WTC11 (cell line): ENCODE measurements around the gene GRIN1. TPM values are rescaled to one million over a fixed set of nuclear protein-coding genes. Genes with fewer than 3 reads are reported as not detected.

Experiments used
- ATAC-seq: fragments of 200-7000 bp; cut with Tn5 transposase; 2 replicates; pipeline ENCODE4 v1.10.0; 2021; ENCODE audit warnings: mild to moderate bottlenecking, moderate library complexity
- CTCF ChIA-PET: fragments of 300-600 bp; sonication (Branson Sonifier 250); formaldehyde crosslinking; loops from one replicate; lab custom pipeline; 2021; ENCODE audit warnings: antibody characterized with exemption; lab: Charles Lee
- POLR2A ChIA-PET: fragments of 350-600 bp; sonication (Branson Sonifier 250); formaldehyde crosslinking; loops from one replicate; lab custom pipeline; 2021; ENCODE audit warnings: antibody characterized with exemption; lab: Charles Lee
- DNase-seq: peaks from one replicate; pipeline ENCODE4 v3.0.0; 2021; ENCODE audit warnings: low spot score
- H3K27ac Mint-ChIP-seq: 2 replicates; pipeline ENCODE4 v1.8.0; 2021; ENCODE audit warnings: mixed read lengths
- H3K27me3 Mint-ChIP-seq: 2 replicates; pipeline ENCODE4 v1.8.0; 2021; ENCODE audit warnings: low read depth, mild to moderate bottlenecking, moderate library complexity, mixed read lengths
- H3K36me3 Mint-ChIP-seq: 2 replicates; pipeline ENCODE4 v1.8.0; 2021; ENCODE audit warnings: mixed read lengths
- H3K4me1 Mint-ChIP-seq: 2 replicates; pipeline ENCODE4 v1.8.0; 2022; ENCODE audit warnings: mixed read lengths
- H3K4me3 Mint-ChIP-seq: 2 replicates; pipeline ENCODE4 v1.8.0; 2021; ENCODE audit warnings: mild to moderate bottlenecking, moderate library complexity, mixed read lengths
- H3K9me3 Mint-ChIP-seq: 2 replicates; pipeline ENCODE4 v1.8.0; 2021; ENCODE audit warnings: mixed read lengths
- ATF1 ChIP-seq: sonication (generic); formaldehyde crosslinking; IDR thresholded peaks from 2 replicates; pipeline ENCODE4 v1.8.1; 2023; ENCODE audit warnings: mild to moderate bottlenecking, moderate library complexity, missing genetic modification reagents
- FOXJ3 ChIP-seq: sonication (generic); formaldehyde crosslinking; IDR thresholded peaks from 2 replicates; pipeline ENCODE4 v1.9.0; 2021; ENCODE audit warnings: missing genetic modification reagents, mild to moderate bottlenecking, borderline replicate concordance
- JAZF1 ChIP-seq: fragments of 250-450 bp; sonication (Bioruptor Pico); IDR thresholded peaks from 2 replicates; pipeline ENCODE4 v1.9.0; 2021; ENCODE audit warnings: moderate library complexity, mild to moderate bottlenecking, inconsistent platforms
- NFYB ChIP-seq: sonication (generic); formaldehyde crosslinking; conservative IDR thresholded peaks from 2 replicates; pipeline ENCODE4 v1.8.0; 2022; ENCODE audit warnings: low read depth, missing genetic modification reagents
- SMAD3 ChIP-seq: sonication (generic); formaldehyde crosslinking; IDR thresholded peaks from 2 replicates; pipeline ENCODE4 v1.8.0; 2022; ENCODE audit warnings: missing genetic modification reagents, mild to moderate bottlenecking, borderline replicate concordance
- ZNF121 ChIP-seq: sonication (generic); formaldehyde crosslinking; IDR thresholded peaks from 2 replicates; pipeline ENCODE4 v1.8.0; 2023; ENCODE audit warnings: missing genetic modification reagents
- ZNF232 ChIP-seq: sonication (generic); formaldehyde crosslinking; IDR thresholded peaks from 2 replicates; pipeline ENCODE4 v1.8.0; 2022; ENCODE audit warnings: mild to moderate bottlenecking, missing genetic modification reagents
- ZNF263 ChIP-seq: sonication (generic); formaldehyde crosslinking; IDR thresholded peaks from 2 replicates; pipeline ENCODE4 v1.8.1; 2022; ENCODE audit warnings: low read depth, mild to moderate bottlenecking, moderate library complexity, missing genetic modification reagents
- ZNF416 ChIP-seq: fragments of 250-450 bp; sonication (Bioruptor Pico); IDR thresholded peaks from 2 replicates; pipeline ENCODE4 v1.9.0; 2021; ENCODE audit warnings: mild to moderate bottlenecking, inconsistent platforms
- ZNF671 ChIP-seq: fragments of 250-450 bp; sonication (Bioruptor Pico); IDR thresholded peaks from 2 replicates; pipeline ENCODE4 v1.8.0; 2021; ENCODE audit warnings: mild to moderate bottlenecking
- total RNA-seq: library from RNA; stranded (reverse); gene quantifications from 3 replicates; pipeline ENCODE4 v1.2.3, GENCODE V29; 2021
- TF ChIP-seq, protein P1 (sequence below): sonication (generic); formaldehyde crosslinking; IDR thresholded peaks from 2 replicates; pipeline ENCODE4 v1.8.1; 2022; ENCODE audit warnings: mild to moderate bottlenecking, missing genetic modification reagents, moderate library complexity, borderline replicate concordance
- TF ChIP-seq, protein P2 (sequence below): sonication (generic); formaldehyde crosslinking; conservative IDR thresholded peaks from 2 replicates; pipeline ENCODE4 v1.8.1; 2023; ENCODE audit warnings: mild to moderate bottlenecking, low read depth, missing genetic modification reagents, moderate library complexity
- TF ChIP-seq, protein P3 (sequence below): sonication (generic); formaldehyde crosslinking; IDR thresholded peaks from 2 replicates; pipeline ENCODE4 v1.8.0; 2022; ENCODE audit warnings: missing genetic modification reagents
- TF ChIP-seq, protein P4 (sequence below): sonication (generic); formaldehyde crosslinking; IDR thresholded peaks from 2 replicates; pipeline ENCODE4 v1.8.0; 2022; ENCODE audit warnings: mild to moderate bottlenecking, missing genetic modification reagents
- TF ChIP-seq, protein P5 (sequence below): sonication (generic); formaldehyde crosslinking; IDR thresholded peaks from 2 replicates; pipeline ENCODE4 v1.8.0; 2022; ENCODE audit warnings: mild to moderate bottlenecking, missing genetic modification reagents
- TF ChIP-seq, protein P6 (sequence below): sonication (generic); formaldehyde crosslinking; IDR thresholded peaks from 2 replicates; pipeline ENCODE4 v1.8.1; 2023; ENCODE audit warnings: mild to moderate bottlenecking, missing genetic modification reagents

The GRIN1 gene
- total RNA-seq, 1 experiment from 2014 or later, result 4.1 TPM

DNA sequence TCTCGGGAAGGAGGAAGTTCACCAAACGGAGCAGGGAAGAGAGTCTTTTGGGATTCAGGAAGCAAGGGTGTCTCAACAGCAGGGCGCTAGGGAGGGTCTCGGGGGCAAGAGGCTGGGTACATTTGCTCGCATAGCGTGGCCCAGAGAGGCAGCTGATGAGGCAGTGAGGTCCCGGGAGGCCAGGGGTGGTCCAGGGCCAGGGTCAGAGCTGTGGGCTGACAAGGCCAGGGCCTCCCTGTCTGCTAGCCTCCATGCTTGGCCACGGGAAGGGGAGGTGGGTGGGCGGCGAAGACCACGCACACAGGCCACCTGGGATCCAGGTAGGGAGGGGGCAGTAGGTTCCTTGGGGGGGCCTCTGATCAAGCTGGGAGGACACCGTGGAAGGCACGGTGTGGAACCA lies 72.6 kb downstream of the GRIN1 start:
- H3K36me3 Mint-ChIP-seq, result peaks cover 25% of the 10 kb centered on the region
- H3K27ac Mint-ChIP-seq, result no peak overlapping the region
- ATAC-seq (no peak), DNase-seq (no peak)
- CTCF ChIA-PET, result interaction anchor here (1.0 kb wide), 1 partner anchor 11 kb away, joined by 3 read pairs; no protein-coding TSS in a partner anchor
- H3K4me3 Mint-ChIP-seq, result no peak overlapping the region
- no peaks in the 10 kb centered on the region for H3K9me3 Mint-ChIP-seq
- peaks cover 4% of the 10 kb centered on the region for H3K4me1 Mint-ChIP-seq
- H3K27me3 Mint-ChIP-seq, result no peaks in the 10 kb centered on the region
- TF ChIP-seq ZNF121 (CRISPR knock-in tag) (no peak), ZNF263 (CRISPR knock-in tag) (no peak), JAZF1 (CRISPR knock-in tag) (no peak), NFYB (no peak), ATF1 (CRISPR knock-in tag) (no peak), FOXJ3 (CRISPR knock-in tag) (no peak), ZNF232 (no peak)
- TF ChIP-seq, protein P1, sequence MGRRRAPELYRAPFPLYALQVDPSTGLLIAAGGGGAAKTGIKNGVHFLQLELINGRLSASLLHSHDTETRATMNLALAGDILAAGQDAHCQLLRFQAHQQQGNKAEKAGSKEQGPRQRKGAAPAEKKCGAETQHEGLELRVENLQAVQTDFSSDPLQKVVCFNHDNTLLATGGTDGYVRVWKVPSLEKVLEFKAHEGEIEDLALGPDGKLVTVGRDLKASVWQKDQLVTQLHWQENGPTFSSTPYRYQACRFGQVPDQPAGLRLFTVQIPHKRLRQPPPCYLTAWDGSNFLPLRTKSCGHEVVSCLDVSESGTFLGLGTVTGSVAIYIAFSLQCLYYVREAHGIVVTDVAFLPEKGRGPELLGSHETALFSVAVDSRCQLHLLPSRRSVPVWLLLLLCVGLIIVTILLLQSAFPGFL (CRISPR knock-in tag), result no peak
- TF ChIP-seq, protein P2, sequence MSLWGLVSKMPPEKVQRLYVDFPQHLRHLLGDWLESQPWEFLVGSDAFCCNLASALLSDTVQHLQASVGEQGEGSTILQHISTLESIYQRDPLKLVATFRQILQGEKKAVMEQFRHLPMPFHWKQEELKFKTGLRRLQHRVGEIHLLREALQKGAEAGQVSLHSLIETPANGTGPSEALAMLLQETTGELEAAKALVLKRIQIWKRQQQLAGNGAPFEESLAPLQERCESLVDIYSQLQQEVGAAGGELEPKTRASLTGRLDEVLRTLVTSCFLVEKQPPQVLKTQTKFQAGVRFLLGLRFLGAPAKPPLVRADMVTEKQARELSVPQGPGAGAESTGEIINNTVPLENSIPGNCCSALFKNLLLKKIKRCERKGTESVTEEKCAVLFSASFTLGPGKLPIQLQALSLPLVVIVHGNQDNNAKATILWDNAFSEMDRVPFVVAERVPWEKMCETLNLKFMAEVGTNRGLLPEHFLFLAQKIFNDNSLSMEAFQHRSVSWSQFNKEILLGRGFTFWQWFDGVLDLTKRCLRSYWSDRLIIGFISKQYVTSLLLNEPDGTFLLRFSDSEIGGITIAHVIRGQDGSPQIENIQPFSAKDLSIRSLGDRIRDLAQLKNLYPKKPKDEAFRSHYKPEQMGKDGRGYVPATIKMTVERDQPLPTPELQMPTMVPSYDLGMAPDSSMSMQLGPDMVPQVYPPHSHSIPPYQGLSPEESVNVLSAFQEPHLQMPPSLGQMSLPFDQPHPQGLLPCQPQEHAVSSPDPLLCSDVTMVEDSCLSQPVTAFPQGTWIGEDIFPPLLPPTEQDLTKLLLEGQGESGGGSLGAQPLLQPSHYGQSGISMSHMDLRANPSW (CRISPR knock-in tag), result no peak
- TF ChIP-seq, protein P3, sequence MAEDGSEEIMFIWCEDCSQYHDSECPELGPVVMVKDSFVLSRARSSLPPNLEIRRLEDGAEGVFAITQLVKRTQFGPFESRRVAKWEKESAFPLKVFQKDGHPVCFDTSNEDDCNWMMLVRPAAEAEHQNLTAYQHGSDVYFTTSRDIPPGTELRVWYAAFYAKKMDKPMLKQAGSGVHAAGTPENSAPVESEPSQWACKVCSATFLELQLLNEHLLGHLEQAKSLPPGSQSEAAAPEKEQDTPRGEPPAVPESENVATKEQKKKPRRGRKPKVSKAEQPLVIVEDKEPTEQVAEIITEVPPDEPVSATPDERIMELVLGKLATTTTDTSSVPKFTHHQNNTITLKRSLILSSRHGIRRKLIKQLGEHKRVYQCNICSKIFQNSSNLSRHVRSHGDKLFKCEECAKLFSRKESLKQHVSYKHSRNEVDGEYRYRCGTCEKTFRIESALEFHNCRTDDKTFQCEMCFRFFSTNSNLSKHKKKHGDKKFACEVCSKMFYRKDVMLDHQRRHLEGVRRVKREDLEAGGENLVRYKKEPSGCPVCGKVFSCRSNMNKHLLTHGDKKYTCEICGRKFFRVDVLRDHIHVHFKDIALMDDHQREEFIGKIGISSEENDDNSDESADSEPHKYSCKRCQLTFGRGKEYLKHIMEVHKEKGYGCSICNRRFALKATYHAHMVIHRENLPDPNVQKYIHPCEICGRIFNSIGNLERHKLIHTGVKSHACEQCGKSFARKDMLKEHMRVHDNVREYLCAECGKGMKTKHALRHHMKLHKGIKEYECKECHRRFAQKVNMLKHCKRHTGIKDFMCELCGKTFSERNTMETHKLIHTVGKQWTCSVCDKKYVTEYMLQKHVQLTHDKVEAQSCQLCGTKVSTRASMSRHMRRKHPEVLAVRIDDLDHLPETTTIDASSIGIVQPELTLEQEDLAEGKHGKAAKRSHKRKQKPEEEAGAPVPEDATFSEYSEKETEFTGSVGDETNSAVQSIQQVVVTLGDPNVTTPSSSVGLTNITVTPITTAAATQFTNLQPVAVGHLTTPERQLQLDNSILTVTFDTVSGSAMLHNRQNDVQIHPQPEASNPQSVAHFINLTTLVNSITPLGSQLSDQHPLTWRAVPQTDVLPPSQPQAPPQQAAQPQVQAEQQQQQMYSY (CRISPR knock-in tag), result no peak
- POLR2A ChIA-PET, result interaction anchor here (0.9 kb wide), 1 partner anchor 11 kb away, joined by 3 read pairs; no protein-coding TSS in a partner anchor

DNA sequence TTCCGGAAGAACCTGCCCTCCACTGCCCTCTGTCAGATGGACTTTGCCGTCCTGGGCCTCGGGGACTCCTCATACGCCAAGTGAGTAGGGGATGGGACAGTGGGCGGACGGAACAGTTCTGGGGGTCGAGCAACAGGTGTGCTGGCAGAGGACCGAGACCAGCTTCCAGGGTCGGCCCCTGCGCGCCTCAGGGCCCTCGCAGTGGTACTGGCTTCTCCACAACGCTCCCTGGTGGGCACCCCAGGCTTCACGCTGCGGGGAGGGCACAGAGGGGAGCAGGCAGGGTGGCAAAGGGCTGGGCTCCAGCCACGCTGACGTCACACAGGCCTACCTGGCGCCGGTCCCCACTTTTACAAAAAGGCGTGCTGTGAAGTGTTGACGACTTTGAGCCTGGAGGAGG lies 73.6 kb downstream of the GRIN1 start:
- CTCF ChIA-PET, result interaction anchor here (1.0 to 2.8 kb wide), 4 partner anchors 10 to 36 kb away, joined by 3 to 10 read pairs (median 9); partner anchors contain the start of gene RNF208
- no peak for DNase-seq
- TF ChIP-seq SMAD3 (CRISPR knock-in tag), result no peak
- TF ChIP-seq, protein P4, sequence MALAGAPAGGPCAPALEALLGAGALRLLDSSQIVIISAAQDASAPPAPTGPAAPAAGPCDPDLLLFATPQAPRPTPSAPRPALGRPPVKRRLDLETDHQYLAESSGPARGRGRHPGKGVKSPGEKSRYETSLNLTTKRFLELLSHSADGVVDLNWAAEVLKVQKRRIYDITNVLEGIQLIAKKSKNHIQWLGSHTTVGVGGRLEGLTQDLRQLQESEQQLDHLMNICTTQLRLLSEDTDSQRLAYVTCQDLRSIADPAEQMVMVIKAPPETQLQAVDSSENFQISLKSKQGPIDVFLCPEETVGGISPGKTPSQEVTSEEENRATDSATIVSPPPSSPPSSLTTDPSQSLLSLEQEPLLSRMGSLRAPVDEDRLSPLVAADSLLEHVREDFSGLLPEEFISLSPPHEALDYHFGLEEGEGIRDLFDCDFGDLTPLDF (CRISPR knock-in tag), result no peak
- TF ChIP-seq, protein P5, sequence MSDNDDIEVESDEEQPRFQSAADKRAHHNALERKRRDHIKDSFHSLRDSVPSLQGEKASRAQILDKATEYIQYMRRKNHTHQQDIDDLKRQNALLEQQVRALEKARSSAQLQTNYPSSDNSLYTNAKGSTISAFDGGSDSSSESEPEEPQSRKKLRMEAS (CRISPR knock-in tag), result no peak
- TF ChIP-seq, protein P6, sequence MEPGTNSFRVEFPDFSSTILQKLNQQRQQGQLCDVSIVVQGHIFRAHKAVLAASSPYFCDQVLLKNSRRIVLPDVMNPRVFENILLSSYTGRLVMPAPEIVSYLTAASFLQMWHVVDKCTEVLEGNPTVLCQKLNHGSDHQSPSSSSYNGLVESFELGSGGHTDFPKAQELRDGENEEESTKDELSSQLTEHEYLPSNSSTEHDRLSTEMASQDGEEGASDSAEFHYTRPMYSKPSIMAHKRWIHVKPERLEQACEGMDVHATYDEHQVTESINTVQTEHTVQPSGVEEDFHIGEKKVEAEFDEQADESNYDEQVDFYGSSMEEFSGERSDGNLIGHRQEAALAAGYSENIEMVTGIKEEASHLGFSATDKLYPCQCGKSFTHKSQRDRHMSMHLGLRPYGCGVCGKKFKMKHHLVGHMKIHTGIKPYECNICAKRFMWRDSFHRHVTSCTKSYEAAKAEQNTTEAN, result no peak
- no peak for TF ChIP-seq JAZF1 (CRISPR knock-in tag)
- TF ChIP-seq ZNF671 (CRISPR knock-in tag), result no peak
- no peak for TF ChIP-seq ZNF416
- no peak for ATAC-seq
- peaks cover 4% of the 10 kb centered on the region; the same call in 1 of the 2 replicates for H3K4me1 Mint-ChIP-seq
- no peaks in the 10 kb centered on the region for H3K27me3 Mint-ChIP-seq
- H3K27ac Mint-ChIP-seq, result no peak overlapping the region
- H3K9me3 Mint-ChIP-seq, result no peaks in the 10 kb centered on the region
- no peak overlapping the region for H3K4me3 Mint-ChIP-seq
- H3K36me3 Mint-ChIP-seq, result peaks cover 15% of the 10 kb centered on the region
- POLR2A ChIA-PET, result interaction anchor here (1.7 kb wide), 1 partner anchor 12 kb away, joined by 7 read pairs; the partner anchor contains the start of gene TPRN
